ENCODE data around the gene IKZF3. TPM values are rescaled to one million over a fixed set of nuclear protein-coding genes. Genes with fewer than 3 reads are reported as not detected.
"Not testable (repeated sequence)": the region's sequence is repeated elsewhere in the genome, so short reads cannot be mapped to it uniquely, and the experiment has no call there.

The IKZF3 gene
- total RNA-seq, 6 experiments from 2014 or later = 0.22 to 1.9 (median 0.92) TPM

GRCh38 chr17:39751016-39751543 is 113.0 kb downstream of the IKZF3 start:
- intact Hi-C loops (cut with DNase I) = loop anchor here (5.0 to 10.0 kb wide), 2 partner anchors 129 to 224 kb away; no protein-coding TSS in a partner anchor
- Histone ChIP-seq H3K4me3 (no peak overlapping the region), H3K27ac (no peak overlapping the region), H3K27me3 (no peaks in the 10 kb centered on the region), H3K4me1 (peaks cover 0 to 18% (median 2%) of the 10 kb centered on the region in 4 donors), H3K9me3 (no peaks in the 10 kb centered on the region), H3K36me3 (peaks cover 0 to 7% (median 2%) of the 10 kb centered on the region in 4 donors)
- DNase-seq = no peak
- no peak for ATAC-seq
- 77% methylated on average over 3 of the region's 5 CpGs for WGBS (ENCODE audit: insufficient coverage, low coverage, low lambda C conversion rate, missing lambda C conversion rate)
- no peak for TF ChIP-seq POLR2A (IDR thresholded peaks at IDR 0.05)
- TF ChIP-seq CTCF (IDR thresholded peaks at IDR 0.05) = no peak

- intact Hi-C loops (cut with DNase I) = loop anchor here (5.0 to 10.0 kb wide), 2 partner anchors 128 to 224 kb away; no protein-coding TSS in a partner anchor
- Histone ChIP-seq H3K36me3 (peaks cover 0 to 10% (median 5%) of the 10 kb centered on the region in 4 donors), H3K4me1 (peaks cover 0 to 18% (median 2%) of the 10 kb centered on the region in 4 donors), H3K27ac (no peak overlapping the region), H3K4me3 (no peak overlapping the region), H3K27me3 (no peaks in the 10 kb centered on the region), H3K9me3 (no peaks in the 10 kb centered on the region)
- no peak for ATAC-seq
- no peak for TF ChIP-seq POLR2A (IDR thresholded peaks at IDR 0.05)
- TF ChIP-seq CTCF (IDR thresholded peaks at IDR 0.05) = no peak
- 36% methylated on average over 6 of the region's 9 CpGs for WGBS (ENCODE audit: insufficient coverage, low coverage, low lambda C conversion rate, missing lambda C conversion rate)
- DNase-seq = peak in 1 of 3 donors; percentile 50
Observed at GRCh38 chr17:39750131-39751015, 113.7 kb downstream of the IKZF3 start.

GRCh38 chr17:39748444-39749034 is 115.6 kb downstream of the IKZF3 start:
- H3K9me3 ChIP-seq, DNase-seq, H3K27ac ChIP-seq, H3K4me3 ChIP-seq, H3K4me1 ChIP-seq, ATAC-seq, H3K27me3 ChIP-seq: not testable (repeated sequence)
- intact Hi-C loops (cut with DNase I) = loop anchor here (10.0 kb wide), 2 partner anchors 114 to 204 kb away; partner anchors contain the start of gene STARD3 (in 1 of the 2)
- 83% methylated on average over 8 of the region's 8 CpGs for WGBS (ENCODE audit: insufficient coverage, low coverage, low lambda C conversion rate, missing lambda C conversion rate)
- peaks cover 0 to 26% (median 10%) of the 10 kb centered on the region in 4 donors for H3K36me3 ChIP-seq

GRCh38 chr17:39747745-39748144 is 116.4 kb downstream of the IKZF3 start:
- TF ChIP-seq CTCF (IDR thresholded peaks at IDR 0.05) (no peak), POLR2A (IDR thresholded peaks at IDR 0.05) (no peak)
- intact Hi-C loops (cut with DNase I) = loop anchor here (10.0 kb wide), 2 partner anchors 113 to 203 kb away; partner anchors contain the start of gene STARD3 (in 1 of the 2)
- ATAC-seq (no peak), DNase-seq (no peak)
- WGBS (ENCODE audit: insufficient coverage, low coverage, low lambda C conversion rate, missing lambda C conversion rate) = 100% methylated on average over 3 of the region's 4 CpGs
- Histone ChIP-seq H3K27me3 (no peaks in the 10 kb centered on the region), H3K9me3 (no peaks in the 10 kb centered on the region), H3K27ac (no peak overlapping the region), H3K36me3 (peaks cover 0 to 27% (median 10%) of the 10 kb centered on the region in 4 donors), H3K4me1 (peaks cover 0 to 4% (median 0%) of the 10 kb centered on the region in 4 donors), H3K4me3 (no peak overlapping the region)

Data from right lobe of liver (tissue), 6 donors.